HepG2 (cell line): ENCODE data around the gene YBX2. TPM values are rescaled to one million over a fixed set of nuclear protein-coding genes. Genes with fewer than 3 reads are reported as not detected.

Experiments
- ATAC-seq: fragments of 200-7000 bp; cut with Tn5 transposase; 3 replicates; pipeline ENCODE4 v1.9.1; 2020; ENCODE audit warnings: mild to moderate bottlenecking, moderate library complexity
- BruUV-seq: library from RNA; stranded (reverse); fragments of 400-500 nt; replicated peaks from 2 replicates; lab custom pipeline; 2021; lab: Mats Ljungman, UMichigan
- CTCF ChIA-PET: fragments of 300-600 bp; formaldehyde crosslinking; extraction: SDS; loops from one replicate; lab custom pipeline; 2021; ENCODE audit warnings: low total read pairs, inconsistent platforms, low intra/inter-chr PET ratio; lab: Yijun Ruan, JAX
- POLR2A ChIA-PET: fragments of 350-600 bp; sonication (Branson Sonifier 250); formaldehyde crosslinking; loops from one replicate; lab custom pipeline; 2020; ENCODE audit warnings: antibody characterized with exemption, inconsistent platforms; lab: Yijun Ruan, JAX
- DNase-seq: peaks from one replicate; pipeline ENCODE4 v3.0.0-alpha.2; 2015; ENCODE audit warnings: low spot score
- FAIRE-seq: peaks from 3 replicates; lab custom pipeline; 2011; peaks lifted over from hg19 to GRCh38; lab: Jason Lieb, UNC
- H2AFZ ChIP-seq: one replicate; pipeline ENCODE4 v1.6.1; 2011; ENCODE audit warnings: low read length, inconsistent platforms
- H3K27ac ChIP-seq: fragments of 300-600 bp; 3 replicates; pipeline ENCODE4 v1.8.0; 2011; ENCODE audit warnings: mixed run types, mild to moderate bottlenecking, mixed read lengths, low read length, inconsistent platforms; ENCODE audit not compliant: insufficient read depth; ENCODE audit errors: extremely low read length
- H3K27me3 ChIP-seq, 2 experiments: fragments of 200-600 bp in 1 of 2; 2 replicates in 1 of 2; 3 replicates in 1 of 2; pipeline versions ENCODE4 v1.6.0 to v1.8.0; 2011; ENCODE audit warnings: low read length in 2 of 2, mild to moderate bottlenecking in 2 of 2, moderate library complexity in 2 of 2, inconsistent platforms in 1 of 2; ENCODE audit not compliant: insufficient read depth in 2 of 2, control insufficient read depth in 1 of 2
- H3K36me3 ChIP-seq, 2 experiments: fragments of 200-600 bp in 1 of 2; replicated peaks in 1 of 2; 2 replicates in 1 of 2; 3 replicates in 1 of 2; pipeline versions ENCODE4 v1.5.1 to v1.8.0; 2011; ENCODE audit warnings: low read length in 2 of 2, inconsistent platforms in 1 of 2; ENCODE audit not compliant: insufficient read depth in 2 of 2, control insufficient read depth in 1 of 2
- H3K4me1 ChIP-seq: 2 replicates; pipeline ENCODE4 v1.5.1; 2012; ENCODE audit warnings: low read length, inconsistent platforms; ENCODE audit not compliant: insufficient read depth
- H3K4me2 ChIP-seq: 2 replicates; pipeline ENCODE4 v1.6.0; 2011; ENCODE audit warnings: low read depth, low read length, inconsistent platforms
- H3K4me3 ChIP-seq, 3 experiments: fragments of 200-600 bp in 1 of 3; sonication (generic), shearing (Covaris generic) in 1 of 3; replicated peaks in 1 of 3; 2 replicates each; pipeline ENCODE4 v1.5.1; 2011 to 2016; ENCODE audit warnings: low read length in 3 of 3, inconsistent platforms in 2 of 3, low read depth in 2 of 3, mild to moderate bottlenecking in 2 of 3, control low read depth in 1 of 3, mixed read lengths in 1 of 3; ENCODE audit not compliant: insufficient read depth in 1 of 3
- H3K79me2 ChIP-seq: one replicate; pipeline ENCODE4 v1.6.1; 2011; ENCODE audit warnings: low read length, inconsistent platforms; ENCODE audit not compliant: insufficient read depth
- H3K9ac ChIP-seq: 2 replicates; pipeline ENCODE4 v1.6.0; 2011; ENCODE audit warnings: mild to moderate bottlenecking, low read depth, low read length, inconsistent platforms; ENCODE audit not compliant: insufficient read depth
- H3K9me3 ChIP-seq: 2 replicates; pipeline ENCODE4 v1.5.1; 2012; ENCODE audit warnings: mild to moderate bottlenecking, low read length
- H4K20me1 ChIP-seq: 2 replicates; pipeline ENCODE4 v1.6.0; 2011; ENCODE audit warnings: inconsistent platforms, mild to moderate bottlenecking, low read length, moderate library complexity; ENCODE audit not compliant: insufficient read depth
- CC2D1A ChIP-seq: sonication (generic); formaldehyde crosslinking; IDR thresholded peaks from 2 replicates; pipeline ENCODE4 v1.8.1; 2023; ENCODE audit warnings: mild to moderate bottlenecking, missing genetic modification reagents
- MEIS2 ChIP-seq: sonication (generic); formaldehyde crosslinking; IDR thresholded peaks from 2 replicates; pipeline ENCODE4 v1.9.0; 2021; ENCODE audit warnings: mild to moderate bottlenecking, missing genetic modification reagents
- ZNF768 ChIP-seq: sonication (generic); formaldehyde crosslinking; IDR thresholded peaks from 2 replicates; pipeline ENCODE4 v1.4.0; 2020; ENCODE audit warnings: missing genetic modification reagents
- WGBS: methylation state at CpG from one replicate; pipeline ENCODE4 v1.1.6; 2017; ENCODE audit warnings: low lambda C conversion rate; 5-methylcytosine and 5-hydroxymethylcytosine counted together
- in situ Hi-C: cut with HindIII; loops from 2 replicates; pipeline ENCODE4 v1.10.0; 2017; ENCODE audit warnings: low pct_unique_long_range_greater_than_20kb; ENCODE audit not compliant: extremely low pct_ligation_motif_present
- intact Hi-C: fragments of 100-400 bp; cut with micrococcal nuclease; formaldehyde crosslinking; loops from one replicate; pipeline ENCODE4 v1.10.0; 2022; ENCODE audit not compliant: unreplicated experiment
- polyA plus RNA-seq, 8 experiments: library from polyadenylated mRNA; depleted of rRNA in 3 of 8; stranded (reverse) in 7 of 8; unstranded in 1 of 8; fragments of >200 nt; fragmentation: Illumina TruSeq in 4 of 8; extraction: Trizol in 4 of 8; gene quantifications; 2 replicates each; pipeline versions ENCODE4 v1.2.1 to v1.2.3, GENCODE V29; 2011 to 2016; ENCODE audit warnings: low read depth in 4 of 8, missing spikeins in 1 of 8, mixed read lengths in 1 of 8; ENCODE audit not compliant: insufficient read depth in 1 of 8
- total RNA-seq, 5 experiments: library from RNA; depleted of rRNA; stranded (reverse); fragments of >200 nt; fragmentation: Illumina TruSeq; extraction: Trizol; gene quantifications; 2 replicates each; pipeline ENCODE4 v1.2.3, GENCODE V29; 2016; ENCODE audit warnings: low read depth in 1 of 5
- TF ChIP-seq, protein P1 (sequence below): IDR thresholded peaks from 2 replicates; pipeline ENCODE4 v1.4.0; 2020; ENCODE audit warnings: mild to moderate bottlenecking, missing genetic modification reagents
- TF ChIP-seq, protein P2 (sequence below): sonication (generic); formaldehyde crosslinking; IDR thresholded peaks from 2 replicates; pipeline ENCODE4 v1.8.0; 2022; ENCODE audit warnings: missing genetic modification reagents, mild to moderate bottlenecking, moderate library complexity, borderline replicate concordance

Gene YBX2
- total and polyA plus RNA-seq, 2 of the 13 experiments (the other 11 are each of a cell fraction or from before 2014, with no cell fraction given) = 0.12 to 0.22 TPM

DNA sequence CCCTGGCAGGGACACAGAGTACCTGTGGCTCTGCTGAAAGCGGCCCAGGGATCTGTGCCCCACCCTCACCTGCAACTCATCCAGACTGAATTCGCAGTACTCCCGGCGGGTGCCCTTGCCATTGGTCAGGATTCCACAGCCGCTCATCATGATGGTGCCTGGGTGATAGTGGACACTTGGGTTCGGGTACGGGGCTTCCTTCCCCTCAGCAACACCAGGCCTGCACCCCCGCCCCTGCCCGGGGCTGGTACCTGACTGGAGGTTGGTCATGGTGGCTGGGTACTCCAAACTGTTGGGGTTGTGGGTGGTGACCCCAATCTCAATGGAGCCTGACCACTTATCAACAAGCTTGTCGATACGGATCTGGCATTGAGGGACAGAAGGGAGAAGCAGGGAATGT lies 31.7 kb upstream of the YBX2 start:
- FAIRE-seq = no peak
- Histone ChIP-seq H3K4me3 (no peak overlapping the region), H3K9me3 (no peaks in the 10 kb centered on the region), H3K79me2 (peaks cover 12% of the 10 kb centered on the region), H3K4me1 (peaks cover 24% of the 10 kb centered on the region), H4K20me1 (no peaks in the 10 kb centered on the region), H3K9ac (no peak overlapping the region), H3K27me3 (no peaks in the 10 kb centered on the region; a peak in 1 of 5 replicates), H3K36me3 (peaks cover 20 to 48% of the 10 kb centered on the region in 2 experiments), H2AFZ (no peak overlapping the region), H3K27ac (no peak overlapping the region), H3K4me2 (no peak overlapping the region)
- CTCF ChIA-PET = interaction anchor here (3.8 kb wide), 1 partner anchor 20 kb away, joined by 41 read pairs; no protein-coding TSS in a partner anchor
- in situ Hi-C loops (no loop called here), intact Hi-C loops (no loop called here)
- ATAC-seq = no peak
- no TSS peak for BruUV-seq
- DNase-seq = no peak
- TF ChIP-seq, protein P1, sequence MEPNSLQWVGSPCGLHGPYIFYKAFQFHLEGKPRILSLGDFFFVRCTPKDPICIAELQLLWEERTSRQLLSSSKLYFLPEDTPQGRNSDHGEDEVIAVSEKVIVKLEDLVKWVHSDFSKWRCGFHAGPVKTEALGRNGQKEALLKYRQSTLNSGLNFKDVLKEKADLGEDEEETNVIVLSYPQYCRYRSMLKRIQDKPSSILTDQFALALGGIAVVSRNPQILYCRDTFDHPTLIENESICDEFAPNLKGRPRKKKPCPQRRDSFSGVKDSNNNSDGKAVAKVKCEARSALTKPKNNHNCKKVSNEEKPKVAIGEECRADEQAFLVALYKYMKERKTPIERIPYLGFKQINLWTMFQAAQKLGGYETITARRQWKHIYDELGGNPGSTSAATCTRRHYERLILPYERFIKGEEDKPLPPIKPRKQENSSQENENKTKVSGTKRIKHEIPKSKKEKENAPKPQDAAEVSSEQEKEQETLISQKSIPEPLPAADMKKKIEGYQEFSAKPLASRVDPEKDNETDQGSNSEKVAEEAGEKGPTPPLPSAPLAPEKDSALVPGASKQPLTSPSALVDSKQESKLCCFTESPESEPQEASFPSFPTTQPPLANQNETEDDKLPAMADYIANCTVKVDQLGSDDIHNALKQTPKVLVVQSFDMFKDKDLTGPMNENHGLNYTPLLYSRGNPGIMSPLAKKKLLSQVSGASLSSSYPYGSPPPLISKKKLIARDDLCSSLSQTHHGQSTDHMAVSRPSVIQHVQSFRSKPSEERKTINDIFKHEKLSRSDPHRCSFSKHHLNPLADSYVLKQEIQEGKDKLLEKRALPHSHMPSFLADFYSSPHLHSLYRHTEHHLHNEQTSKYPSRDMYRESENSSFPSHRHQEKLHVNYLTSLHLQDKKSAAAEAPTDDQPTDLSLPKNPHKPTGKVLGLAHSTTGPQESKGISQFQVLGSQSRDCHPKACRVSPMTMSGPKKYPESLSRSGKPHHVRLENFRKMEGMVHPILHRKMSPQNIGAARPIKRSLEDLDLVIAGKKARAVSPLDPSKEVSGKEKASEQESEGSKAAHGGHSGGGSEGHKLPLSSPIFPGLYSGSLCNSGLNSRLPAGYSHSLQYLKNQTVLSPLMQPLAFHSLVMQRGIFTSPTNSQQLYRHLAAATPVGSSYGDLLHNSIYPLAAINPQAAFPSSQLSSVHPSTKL (CRISPR knock-in tag) = no peak
- TF ChIP-seq ZNF768 (CRISPR knock-in tag) (no peak), MEIS2 (CRISPR knock-in tag) (no peak), CC2D1A (CRISPR knock-in tag) (no peak)
- TF ChIP-seq, protein P2, sequence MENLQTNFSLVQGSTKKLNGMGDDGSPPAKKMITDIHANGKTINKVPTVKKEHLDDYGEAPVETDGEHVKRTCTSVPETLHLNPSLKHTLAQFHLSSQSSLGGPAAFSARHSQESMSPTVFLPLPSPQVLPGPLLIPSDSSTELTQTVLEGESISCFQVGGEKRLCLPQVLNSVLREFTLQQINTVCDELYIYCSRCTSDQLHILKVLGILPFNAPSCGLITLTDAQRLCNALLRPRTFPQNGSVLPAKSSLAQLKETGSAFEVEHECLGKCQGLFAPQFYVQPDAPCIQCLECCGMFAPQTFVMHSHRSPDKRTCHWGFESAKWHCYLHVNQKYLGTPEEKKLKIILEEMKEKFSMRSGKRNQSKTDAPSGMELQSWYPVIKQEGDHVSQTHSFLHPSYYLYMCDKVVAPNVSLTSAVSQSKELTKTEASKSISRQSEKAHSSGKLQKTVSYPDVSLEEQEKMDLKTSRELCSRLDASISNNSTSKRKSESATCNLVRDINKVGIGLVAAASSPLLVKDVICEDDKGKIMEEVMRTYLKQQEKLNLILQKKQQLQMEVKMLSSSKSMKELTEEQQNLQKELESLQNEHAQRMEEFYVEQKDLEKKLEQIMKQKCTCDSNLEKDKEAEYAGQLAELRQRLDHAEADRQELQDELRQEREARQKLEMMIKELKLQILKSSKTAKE (CRISPR knock-in tag) = no peak
- WGBS = 93% methylated on average over 3 of the region's 11 CpGs
- POLR2A ChIA-PET = no interaction called here
